ENCODE results near the gene TUT1.
A peak's percentile ranks its signal among the peaks of the same experiment; 100 is the strongest.
"Not testable (repeated sequence)": the region's sequence is repeated elsewhere in the genome, so short reads cannot be mapped to it uniquely, and the experiment has no call there.

TUT1 gene, protein sequence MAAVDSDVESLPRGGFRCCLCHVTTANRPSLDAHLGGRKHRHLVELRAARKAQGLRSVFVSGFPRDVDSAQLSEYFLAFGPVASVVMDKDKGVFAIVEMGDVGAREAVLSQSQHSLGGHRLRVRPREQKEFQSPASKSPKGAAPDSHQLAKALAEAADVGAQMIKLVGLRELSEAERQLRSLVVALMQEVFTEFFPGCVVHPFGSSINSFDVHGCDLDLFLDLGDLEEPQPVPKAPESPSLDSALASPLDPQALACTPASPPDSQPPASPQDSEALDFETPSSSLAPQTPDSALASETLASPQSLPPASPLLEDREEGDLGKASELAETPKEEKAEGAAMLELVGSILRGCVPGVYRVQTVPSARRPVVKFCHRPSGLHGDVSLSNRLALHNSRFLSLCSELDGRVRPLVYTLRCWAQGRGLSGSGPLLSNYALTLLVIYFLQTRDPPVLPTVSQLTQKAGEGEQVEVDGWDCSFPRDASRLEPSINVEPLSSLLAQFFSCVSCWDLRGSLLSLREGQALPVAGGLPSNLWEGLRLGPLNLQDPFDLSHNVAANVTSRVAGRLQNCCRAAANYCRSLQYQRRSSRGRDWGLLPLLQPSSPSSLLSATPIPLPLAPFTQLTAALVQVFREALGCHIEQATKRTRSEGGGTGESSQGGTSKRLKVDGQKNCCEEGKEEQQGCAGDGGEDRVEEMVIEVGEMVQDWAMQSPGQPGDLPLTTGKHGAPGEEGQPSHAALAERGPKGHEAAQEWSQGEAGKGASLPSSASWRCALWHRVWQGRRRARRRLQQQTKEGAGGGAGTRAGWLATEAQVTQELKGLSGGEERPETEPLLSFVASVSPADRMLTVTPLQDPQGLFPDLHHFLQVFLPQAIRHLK

GRCh38 chr11:62591448-62592145 is at the start of gene TUT1:
TUT1 (minus strand) TSS chr11:62591523; CDS start chr11:62591485, 38 bp downstream.
- DNase-seq = peak; percentile 99

- DNase-seq = no peak
Observed at GRCh38 chr11:62632492-62632891, 41.2 kb upstream of the TUT1 start.

GRCh38 chr11:62627713-62628112 is 36.4 kb upstream of the TUT1 start:
- DNase-seq = no peak

DNA sequence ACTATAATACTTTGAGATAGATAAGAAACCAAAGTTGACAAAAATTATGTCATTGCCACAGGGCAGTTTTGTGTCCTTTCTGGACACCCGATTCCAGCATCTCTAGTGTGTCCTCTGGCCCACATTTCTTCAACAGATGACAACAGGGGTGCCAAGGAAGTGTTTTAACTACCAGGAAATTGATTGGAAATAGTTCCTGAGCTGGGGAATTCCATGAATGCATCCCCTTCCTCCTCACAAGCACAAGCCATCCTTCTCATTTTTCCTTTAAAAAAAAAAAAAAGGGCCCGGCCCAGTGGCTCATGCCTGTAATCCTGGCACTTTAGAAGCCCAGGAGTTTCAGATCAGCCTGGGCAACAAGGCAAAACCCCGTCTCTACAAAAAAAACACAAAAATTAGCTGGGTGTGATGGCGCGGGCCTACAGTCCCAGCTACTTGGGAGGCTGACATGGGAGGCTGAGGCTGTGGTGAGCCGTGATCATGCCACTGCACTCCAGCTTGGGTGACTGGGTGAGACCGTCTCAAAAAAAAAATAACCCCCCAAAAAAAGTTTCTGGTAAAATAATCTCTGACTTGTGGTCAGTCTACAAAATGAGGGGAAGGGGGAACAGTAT is 31.3 kb upstream of the TUT1 start:
- no peak for DNase-seq

- peak; percentile 99 for DNase-seq
Observed at GRCh38 chr11:62621567-62622470, 30.5 kb upstream of the TUT1 start, which contains the start of gene B3GAT3. B3GAT3 (minus strand) TSS chr11:62621986; CDS start chr11:62621947, 39 bp downstream.

DNA sequence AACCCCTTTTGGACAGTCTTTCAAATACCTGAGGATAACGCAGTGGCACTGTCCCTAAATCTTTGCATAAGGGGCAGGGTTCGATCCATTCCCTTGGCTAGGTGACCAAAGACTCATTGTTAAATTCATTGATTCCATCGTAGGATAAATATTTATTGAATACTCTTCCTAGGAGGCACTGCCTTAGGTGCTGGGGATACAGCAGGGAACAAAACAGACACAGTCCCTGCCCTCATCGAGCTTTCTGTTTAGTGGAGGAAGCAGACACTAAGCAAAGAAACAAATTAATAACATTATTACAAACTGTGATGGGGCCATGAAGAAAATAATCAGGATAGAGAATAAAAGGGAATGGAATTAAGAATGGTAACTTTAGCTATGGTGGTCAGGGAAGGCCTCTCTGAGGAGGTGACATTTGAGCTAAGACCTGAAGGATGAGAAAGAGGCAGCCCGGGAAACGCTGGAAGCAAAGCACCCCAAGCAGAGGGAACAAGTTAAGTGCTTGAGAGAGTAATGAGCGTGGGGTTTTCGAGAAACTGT is 29.8 kb upstream of the TUT1 start:
- no peak for DNase-seq

GRCh38 chr11:62616957-62617356 is 25.6 kb upstream of the TUT1 start:
- not testable (repeated sequence) for DNase-seq

DNA sequence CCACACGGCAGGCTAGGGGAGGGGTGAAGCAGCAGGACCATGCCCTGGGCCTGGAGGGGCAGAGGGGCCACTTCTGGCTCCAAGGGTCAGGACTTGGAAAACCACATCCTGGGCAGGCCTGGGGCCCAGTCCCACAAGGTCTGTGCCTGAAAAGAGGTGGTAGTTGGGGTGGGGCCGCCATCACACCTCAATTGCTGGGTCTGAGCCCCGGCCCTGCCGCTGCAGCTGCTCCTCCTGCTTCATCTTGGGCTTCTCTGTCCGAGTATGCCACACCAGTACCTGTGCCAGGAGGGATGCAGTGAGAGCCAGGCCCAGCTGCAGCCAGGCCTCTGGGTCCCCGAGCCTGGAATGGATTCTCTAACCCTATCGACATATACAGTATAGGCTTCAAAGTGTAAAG is 24.2 kb upstream of the TUT1 start:
- no peak for DNase-seq

- no peak for DNase-seq
Observed at GRCh38 chr11:62614275-62614674, 23.0 kb upstream of the TUT1 start.

GRCh38 chr11:62613291-62613778 is 22.0 kb upstream of the TUT1 start:
- DNase-seq = no peak

DNA sequence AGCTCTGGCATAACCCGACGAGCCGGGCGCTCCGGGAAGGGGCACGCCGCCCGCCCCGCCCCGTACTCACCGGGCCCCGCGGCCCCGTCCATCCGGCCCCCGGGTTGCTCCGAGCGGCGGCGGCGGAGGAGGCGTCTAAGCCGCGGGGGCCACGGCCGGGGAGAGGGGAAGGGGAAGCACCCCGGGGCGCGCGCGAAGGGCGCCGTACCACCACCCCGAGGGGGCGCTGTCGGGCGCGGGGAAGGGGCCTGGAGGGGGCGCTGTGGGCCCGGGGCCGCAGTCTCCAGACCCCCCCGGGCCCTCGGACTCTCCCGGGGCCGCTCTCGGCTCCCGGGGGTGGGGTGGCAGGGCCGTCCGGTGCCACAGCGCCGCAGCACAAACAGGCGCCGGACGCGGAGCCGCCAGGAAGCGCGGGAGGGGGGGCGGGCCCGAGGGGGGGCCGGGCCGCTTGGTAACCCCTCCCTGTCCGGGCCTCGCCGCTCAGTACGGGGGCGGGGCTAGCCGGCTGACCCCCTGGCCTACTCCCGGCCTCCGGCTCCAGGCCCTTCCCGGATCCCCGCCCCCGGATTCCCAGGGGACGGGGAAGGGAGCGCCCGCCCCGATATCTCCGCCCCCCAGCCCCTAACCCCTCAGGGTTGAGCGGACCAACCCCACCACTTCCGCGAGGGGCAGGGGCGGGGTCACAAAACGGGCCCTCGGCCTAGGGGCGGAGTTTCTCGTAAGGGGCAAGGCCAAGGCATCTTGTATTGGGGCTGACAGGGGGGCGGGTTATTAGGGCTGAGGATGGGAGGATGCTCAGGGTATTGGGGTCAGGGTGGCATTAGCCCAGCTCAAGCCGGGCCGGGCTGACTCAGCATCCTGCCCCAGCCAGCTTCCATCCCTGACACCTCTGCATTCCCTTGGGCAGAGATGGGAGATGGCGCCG is 21.3 kb upstream of the TUT1 start, which contains the start of the genes EML3 and ROM1:
EML3 (minus strand) TSS at position 410 of the 925 bp plus-strand sequence; CDS start at position 92, 318 bp downstream.
ROM1 (plus strand) TSS at position 892 of the 925 bp plus-strand sequence; CDS start at position 917, 25 bp downstream.
- peak; percentile 90 for DNase-seq

DNA sequence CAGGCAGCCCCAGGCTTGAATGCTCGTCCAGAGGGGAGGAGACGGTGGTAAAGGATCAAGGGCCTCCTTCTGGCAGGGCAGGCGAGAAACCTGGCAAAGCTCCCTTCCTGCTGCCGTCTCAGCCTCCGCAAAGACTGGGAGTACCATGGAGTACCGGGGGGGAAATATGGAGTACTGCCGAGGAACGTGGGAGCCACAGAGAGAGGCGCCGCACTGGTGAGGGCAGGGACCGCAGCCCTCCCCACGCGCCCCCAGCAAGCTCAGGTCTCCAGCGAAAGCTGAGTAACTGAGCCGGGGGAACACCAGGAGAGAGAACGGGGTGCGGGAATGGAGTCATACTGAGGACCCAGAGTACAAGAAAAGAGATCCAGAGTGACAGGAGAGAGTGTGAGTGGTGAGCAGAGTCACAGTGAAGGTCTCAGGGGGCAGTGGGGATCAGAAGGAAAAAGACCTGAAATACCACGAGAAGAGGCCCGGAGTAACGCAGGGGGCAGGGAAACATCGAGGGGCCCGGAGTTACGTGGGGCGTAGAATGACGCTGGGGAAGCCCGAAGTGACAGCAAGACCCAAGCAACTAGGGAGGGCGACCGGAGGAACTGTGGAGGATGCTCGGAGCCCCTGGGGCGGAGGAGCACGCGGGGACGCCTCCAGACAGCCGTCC is 20.5 kb upstream of the TUT1 start:
- DNase-seq = peak; percentile 51

GRCh38 chr11:62610814-62611704 is 19.7 kb upstream of the TUT1 start:
- no peak for DNase-seq

GRCh38 chr11:62610403-62610802 is 19.1 kb upstream of the TUT1 start:
- DNase-seq = no peak

GRCh38 chr11:62608776-62609175 is 17.5 kb upstream of the TUT1 start:
- DNase-seq = no peak

- DNase-seq = no peak
Observed at GRCh38 chr11:62607714-62608113, 16.4 kb upstream of the TUT1 start.

- no peak for DNase-seq
Observed at GRCh38 chr11:62605902-62606301, 14.6 kb upstream of the TUT1 start.

DNA sequence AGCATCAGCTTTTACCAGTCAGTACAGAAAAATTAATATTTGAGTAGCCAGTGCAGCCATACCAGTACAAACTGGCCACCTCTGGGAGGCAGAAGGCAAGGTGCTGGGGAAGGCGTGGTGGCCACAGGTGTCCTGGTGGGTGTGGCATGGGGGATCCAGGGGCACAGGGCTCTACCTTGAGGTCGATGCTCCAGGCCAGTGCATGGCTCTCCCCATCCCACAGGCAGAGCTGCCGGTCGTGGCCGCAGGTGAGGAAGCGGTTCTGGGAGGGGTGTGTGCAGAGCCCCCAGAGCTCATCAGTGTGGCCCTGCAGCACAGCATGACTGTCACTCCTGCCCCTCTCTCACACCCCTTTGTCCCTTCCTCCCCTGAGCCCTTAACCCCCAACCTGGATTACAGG is 14.1 kb upstream of the TUT1 start:
- DNase-seq = no peak
